ENCODE results near the gene KDM5B.

DNA sequence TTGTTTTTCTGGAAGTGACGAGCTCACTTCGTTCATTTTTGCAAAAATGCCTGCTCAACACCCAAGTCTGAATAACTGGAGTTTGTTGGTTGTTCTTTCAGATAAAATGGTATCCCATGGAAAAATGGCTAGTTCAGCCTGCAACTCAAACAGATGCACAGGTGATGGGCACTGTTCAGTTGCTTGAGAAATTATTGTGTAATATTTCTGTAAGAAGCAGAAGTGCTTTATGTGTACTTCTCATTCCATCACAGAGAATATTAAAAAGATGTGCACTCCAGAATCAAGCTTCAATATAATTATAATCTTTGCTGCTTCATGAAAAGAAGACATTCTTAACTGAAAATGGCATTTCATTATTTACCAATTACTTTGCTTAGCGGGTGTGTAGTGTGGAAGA is 107.0 kb downstream of the KDM5B start:
- TF ChIP-seq ZNF274 (IDR thresholded peaks at IDR 0.05; ENCODE audit: low read depth, low read length) (no peak), YY1 (IDR thresholded peaks at IDR 0.05; ENCODE audit: insufficient read depth, insufficient read length) (no peak), SUZ12 (IDR thresholded peaks at IDR 0.05; ENCODE audit: extremely low read depth, insufficient read depth, insufficient read length) (no peak)

Measured in NT2/D1 (cell line).